ENCODE results near the gene C16orf74. TPM values are rescaled to one million over a fixed set of nuclear protein-coding genes. Genes with fewer than 3 reads are reported as not detected.

The C16orf74 gene
- total RNA-seq, 1 experiment from 2014 or later, result 17.8 TPM

- DNase-seq (ENCODE audit: low read depth), result peak; percentile 70
Observed at GRCh38 chr16:85750146-85750826, 610 bp downstream of the C16orf74 start.

GRCh38 chr16:85749771-85750145 is 1.1 kb downstream of the C16orf74 start:
- DNase-seq (ENCODE audit: low read depth), result no peak

- peak; percentile 85 for DNase-seq (ENCODE audit: low read depth)
Observed at GRCh38 chr16:85746460-85747215, 4.3 kb downstream of the C16orf74 start.

- DNase-seq (ENCODE audit: low read depth), result no peak
Observed at GRCh38 chr16:85738923-85739715, 11.8 kb downstream of the C16orf74 start.

- no peak for DNase-seq (ENCODE audit: low read depth)
Observed at GRCh38 chr16:85736921-85737320, 14.0 kb downstream of the C16orf74 start.

GRCh38 chr16:85735946-85736345 is 14.9 kb downstream of the C16orf74 start:
- no peak for DNase-seq (ENCODE audit: low read depth)

GRCh38 chr16:85735225-85735635 is 15.7 kb downstream of the C16orf74 start:
- no peak for DNase-seq (ENCODE audit: low read depth)

GRCh38 chr16:85734311-85735017 is 16.4 kb downstream of the C16orf74 start:
- DNase-seq (ENCODE audit: low read depth), result no peak

GRCh38 chr16:85733839-85734170 is 17.1 kb downstream of the C16orf74 start:
- no peak for DNase-seq (ENCODE audit: low read depth)

- DNase-seq (ENCODE audit: low read depth), result no peak
Observed at GRCh38 chr16:85733155-85733838, 17.6 kb downstream of the C16orf74 start.

GRCh38 chr16:85731179-85731578 is 19.7 kb downstream of the C16orf74 start:
- DNase-seq (ENCODE audit: low read depth), result no peak

- no peak for DNase-seq (ENCODE audit: low read depth)
Observed at GRCh38 chr16:85730186-85730465, 20.8 kb downstream of the C16orf74 start.

- DNase-seq (ENCODE audit: low read depth), result no peak
Observed at GRCh38 chr16:85729452-85730185, 21.3 kb downstream of the C16orf74 start.

GRCh38 chr16:85728879-85729278 is 22.0 kb downstream of the C16orf74 start:
- DNase-seq (ENCODE audit: low read depth), result no peak

- DNase-seq (ENCODE audit: low read depth), result no peak
Observed at GRCh38 chr16:85724936-85725335, 26.0 kb downstream of the C16orf74 start.

- DNase-seq (ENCODE audit: low read depth), result no peak
Observed at GRCh38 chr16:85724126-85724879, 26.6 kb downstream of the C16orf74 start.

- DNase-seq (ENCODE audit: low read depth), result no peak
Observed at GRCh38 chr16:85722128-85722893, 28.6 kb downstream of the C16orf74 start.

GRCh38 chr16:85720302-85720637 is 30.6 kb downstream of the C16orf74 start:
- peak; percentile 35 for DNase-seq (ENCODE audit: low read depth)

- DNase-seq (ENCODE audit: low read depth), result no peak
Observed at GRCh38 chr16:85719605-85720301, 31.1 kb downstream of the C16orf74 start.
